Amniotic stem cell (primary cell): ENCODE measurements around the gene KCNG2.

Experiments used
- DNase-seq: peaks from one replicate; lab custom pipeline; 2025; lab: John Stamatoyannopoulos, UW

KCNG2 gene

GRCh38 chr18:79924814-79925731 is 127.3 kb downstream of the KCNG2 start:
- no peak for DNase-seq

GRCh38 chr18:79926306-79926705 is 128.6 kb downstream of the KCNG2 start:
- DNase-seq, result no peak

- no peak for DNase-seq
Observed at GRCh38 chr18:79926715-79927606, 129.2 kb downstream of the KCNG2 start.

GRCh38 chr18:79927607-79928562 is 130.1 kb downstream of the KCNG2 start:
- DNase-seq, result no peak

- no peak for DNase-seq
Observed at GRCh38 chr18:79928563-79928960, 130.8 kb downstream of the KCNG2 start.

- DNase-seq, result no peak
Observed at GRCh38 chr18:79930020-79930642, 132.4 kb downstream of the KCNG2 start.

GRCh38 chr18:79931475-79931874 is 133.7 kb downstream of the KCNG2 start:
- no peak for DNase-seq

- no peak for DNase-seq
Observed at GRCh38 chr18:79932907-79933306, 135.2 kb downstream of the KCNG2 start.

- DNase-seq, result no peak
Observed at GRCh38 chr18:79933765-79934164, 136.0 kb downstream of the KCNG2 start.

- no peak for DNase-seq
Observed at GRCh38 chr18:79934311-79935097, 136.8 kb downstream of the KCNG2 start.

- DNase-seq, result no peak
Observed at GRCh38 chr18:79935098-79935480, 137.4 kb downstream of the KCNG2 start.

- no peak for DNase-seq
Observed at GRCh38 chr18:79935499-79935898, 137.8 kb downstream of the KCNG2 start.

- DNase-seq, result no peak
Observed at GRCh38 chr18:79935925-79936324, 138.2 kb downstream of the KCNG2 start.

- no peak for DNase-seq
Observed at GRCh38 chr18:79936641-79937040, 138.9 kb downstream of the KCNG2 start.

- DNase-seq, result no peak
Observed at GRCh38 chr18:79937103-79937860, 139.5 kb downstream of the KCNG2 start.

GRCh38 chr18:79938196-79938595 is 140.5 kb downstream of the KCNG2 start:
- DNase-seq, result no peak

- no peak for DNase-seq
Observed at GRCh38 chr18:79939096-79939495, 141.4 kb downstream of the KCNG2 start.

GRCh38 chr18:79940126-79940813 is 142.5 kb downstream of the KCNG2 start:
- DNase-seq, result no peak
